BLaER1 (cell line): Measurements from ENCODE around the gene USP26.
"Not testable (repeated sequence)": the region's sequence is repeated elsewhere in the genome, so short reads cannot be mapped to it uniquely, and the experiment has no call there.

Experiments
- H3K27ac ChIP-seq: shearing (Covaris generic); formaldehyde crosslinking; 2 replicates; pipeline ENCODE4 v1.8.1; 2022
- H3K27me3 ChIP-seq: shearing (Covaris generic); formaldehyde crosslinking; 2 replicates; pipeline ENCODE4 v1.8.1; 2022
- H3K36me3 ChIP-seq: shearing (Covaris generic); formaldehyde crosslinking; 2 replicates; pipeline ENCODE4 v1.8.1; 2022
- H3K4me1 ChIP-seq: shearing (Covaris generic); formaldehyde crosslinking; 2 replicates; pipeline ENCODE4 v1.8.1; 2022
- H3K4me2 ChIP-seq: shearing (Covaris generic); formaldehyde crosslinking; 2 replicates; pipeline ENCODE4 v1.8.1; 2022
- H3K4me3 ChIP-seq: shearing (Covaris generic); formaldehyde crosslinking; 2 replicates; pipeline ENCODE4 v1.8.1; 2022
- H3K9ac ChIP-seq: shearing (Covaris generic); formaldehyde crosslinking; 2 replicates; pipeline ENCODE4 v1.8.1; 2022
- H3K9me3 ChIP-seq: shearing (Covaris generic); formaldehyde crosslinking; 2 replicates; pipeline ENCODE4 v1.8.1; 2022
- H4K20me1 ChIP-seq: shearing (Covaris generic); formaldehyde crosslinking; 2 replicates; pipeline ENCODE4 v1.8.1; 2022
- Cebpa-rat ChIP-seq: shearing (Covaris generic); IDR thresholded peaks from 2 replicates; pipeline ENCODE4 v1.8.1; 2022

Gene USP26

GRCh38 chrX:133081990-133082389 is 14.9 kb downstream of the USP26 start:
- no peak overlapping the region for H3K27ac ChIP-seq
- H3K9me3 ChIP-seq = no peaks in the 10 kb centered on the region
- no peak overlapping the region for H3K4me2 ChIP-seq
- no peaks in the 10 kb centered on the region for H3K4me1 ChIP-seq
- TF ChIP-seq Cebpa-rat = no peak
- H3K27me3 ChIP-seq = peaks cover 100% of the 10 kb centered on the region
- no peaks in the 10 kb centered on the region for H3K36me3 ChIP-seq
- H3K4me3 ChIP-seq = no peak overlapping the region
- H4K20me1 ChIP-seq = no peaks in the 10 kb centered on the region
- no peak overlapping the region for H3K9ac ChIP-seq

- not testable (repeated sequence) for H3K4me2 ChIP-seq, H3K36me3 ChIP-seq, H4K20me1 ChIP-seq, H3K4me3 ChIP-seq, H3K9ac ChIP-seq, H3K9me3 ChIP-seq, H3K4me1 ChIP-seq, H3K27ac ChIP-seq
- peaks cover 100% of the 10 kb centered on the region for H3K27me3 ChIP-seq
Measured at GRCh38 chrX:133077856-133078255, 19.1 kb downstream of the USP26 start.

DNA sequence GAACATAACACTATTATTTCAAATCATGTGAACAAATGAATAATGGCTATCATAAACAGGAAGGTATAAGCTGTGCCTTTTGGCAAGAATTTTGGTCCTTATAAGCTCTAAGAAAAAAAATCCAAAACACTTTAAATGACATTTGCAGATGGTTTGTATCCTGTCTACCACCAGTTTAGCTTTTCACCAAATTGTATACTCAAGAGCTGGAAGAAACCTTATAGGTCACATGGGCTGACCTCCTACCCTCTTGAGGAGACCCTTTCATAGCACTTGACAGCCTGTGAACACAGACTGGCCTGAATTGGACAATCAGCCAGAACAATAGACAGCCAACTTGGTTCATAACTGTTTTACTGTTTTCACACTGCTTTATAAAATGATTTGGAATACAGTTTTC is 24.3 kb downstream of the USP26 start:
- H3K27ac ChIP-seq = no peak overlapping the region
- H3K4me3 ChIP-seq = no peak overlapping the region

GRCh38 chrX:133068461-133068860 is 28.4 kb downstream of the USP26 start:
- Histone ChIP-seq H4K20me1 (no peaks in the 10 kb centered on the region; the same call in 1 of the 2 replicates), H3K27ac (no peak overlapping the region), H3K4me1 (no peaks in the 10 kb centered on the region), H3K27me3 (peaks cover 87% of the 10 kb centered on the region), H3K4me3 (no peak overlapping the region), H3K36me3 (no peaks in the 10 kb centered on the region), H3K9me3 (no peaks in the 10 kb centered on the region; the same call in 1 of the 2 replicates), H3K4me2 (no peak overlapping the region), H3K9ac (no peak overlapping the region)
- no peak for TF ChIP-seq Cebpa-rat

More for the DNA sequence above, 24.3 kb downstream of the USP26 start:
- no peak overlapping the region for H3K9ac ChIP-seq
- peaks cover 98% of the 10 kb centered on the region for H3K27me3 ChIP-seq
- no peaks in the 10 kb centered on the region for H3K36me3 ChIP-seq
- no peaks in the 10 kb centered on the region; the same call in 1 of the 2 replicates for H4K20me1 ChIP-seq
- H3K4me2 ChIP-seq = no peak overlapping the region
- H3K4me1 ChIP-seq = no peaks in the 10 kb centered on the region
- no peak for TF ChIP-seq Cebpa-rat
- no peaks in the 10 kb centered on the region for H3K9me3 ChIP-seq

GRCh38 chrX:133056341-133056740 is 40.6 kb downstream of the USP26 start:
- no peaks in the 10 kb centered on the region for H3K4me1 ChIP-seq
- H3K9ac ChIP-seq = no peak overlapping the region
- no peaks in the 10 kb centered on the region for H3K9me3 ChIP-seq
- no peak overlapping the region for H3K27ac ChIP-seq
- no peaks in the 10 kb centered on the region; the same call in 1 of the 2 replicates for H4K20me1 ChIP-seq
- TF ChIP-seq Cebpa-rat = no peak
- peaks cover 80% of the 10 kb centered on the region for H3K27me3 ChIP-seq
- no peak overlapping the region for H3K4me2 ChIP-seq
- H3K36me3 ChIP-seq = no peaks in the 10 kb centered on the region
- no peak overlapping the region for H3K4me3 ChIP-seq

GRCh38 chrX:133054761-133055405 is 42.0 kb downstream of the USP26 start:
- no peak for TF ChIP-seq Cebpa-rat
- Histone ChIP-seq H3K27ac (no peak overlapping the region), H3K9ac (no peak overlapping the region)

DNA sequence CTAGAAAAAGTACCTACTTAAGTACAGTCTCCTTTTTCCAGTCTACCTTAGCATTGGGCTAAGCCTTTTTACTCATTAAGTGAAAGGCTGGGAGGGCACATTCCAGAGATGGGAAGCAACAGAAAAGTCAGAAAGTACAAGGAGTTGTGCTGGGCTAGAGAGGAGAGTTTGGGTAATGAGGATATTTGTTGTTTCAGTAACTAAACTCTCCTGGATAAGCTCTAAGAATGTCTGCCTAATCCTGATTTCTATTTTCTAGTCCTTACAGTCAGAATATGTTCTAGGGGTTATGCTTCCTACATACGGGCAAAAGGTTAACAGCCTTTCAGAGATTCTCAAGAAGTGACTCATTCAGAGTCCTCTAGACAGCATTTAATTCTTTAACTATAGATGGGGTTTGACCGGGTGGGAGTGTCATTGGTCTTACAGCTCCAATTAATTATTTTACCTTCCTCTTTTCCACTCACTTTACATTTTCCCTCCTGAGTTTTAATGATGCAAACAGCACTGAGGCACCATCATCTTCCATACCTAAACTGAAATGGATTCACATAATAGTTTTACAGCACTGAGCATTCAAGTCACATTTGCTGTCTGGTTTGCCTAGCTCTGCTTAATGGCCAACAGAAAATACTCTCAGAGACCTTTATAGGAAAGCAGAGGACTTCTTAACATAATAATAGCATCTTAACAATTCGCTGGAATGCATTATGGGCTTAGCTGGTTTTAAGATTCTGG is 42.9 kb downstream of the USP26 start:
- Histone ChIP-seq H3K4me3 (no peak overlapping the region), H3K27me3 (peaks cover 89% of the 10 kb centered on the region), H3K4me1 (no peaks in the 10 kb centered on the region), H4K20me1 (no peaks in the 10 kb centered on the region), H3K27ac (no peak overlapping the region), H3K36me3 (no peaks in the 10 kb centered on the region), H3K9ac (no peak overlapping the region), H3K9me3 (no peaks in the 10 kb centered on the region), H3K4me2 (no peak overlapping the region)
- TF ChIP-seq Cebpa-rat = no peak

More at GRCh38 chrX:133054761-133055405, 42.0 kb downstream of the USP26 start:
- Histone ChIP-seq H3K36me3 (no peaks in the 10 kb centered on the region), H3K27me3 (peaks cover 89% of the 10 kb centered on the region), H3K4me2 (no peak overlapping the region), H3K9me3 (no peaks in the 10 kb centered on the region), H4K20me1 (no peaks in the 10 kb centered on the region), H3K4me1 (no peaks in the 10 kb centered on the region), H3K4me3 (no peak overlapping the region)

GRCh38 chrX:133048751-133049150 is 48.2 kb downstream of the USP26 start:
- Histone ChIP-seq H4K20me1 (no peaks in the 10 kb centered on the region), H3K27me3 (peaks cover 81% of the 10 kb centered on the region), H3K27ac (no peak overlapping the region), H3K4me1 (no peaks in the 10 kb centered on the region), H3K9me3 (0 out of 2 replicates have a peak, but pooled peaks cover 7% of the 10 kb centered on the region), H3K4me2 (no peak overlapping the region), H3K9ac (no peak overlapping the region), H3K36me3 (no peaks in the 10 kb centered on the region), H3K4me3 (no peak overlapping the region)
- no peak for TF ChIP-seq Cebpa-rat

DNA sequence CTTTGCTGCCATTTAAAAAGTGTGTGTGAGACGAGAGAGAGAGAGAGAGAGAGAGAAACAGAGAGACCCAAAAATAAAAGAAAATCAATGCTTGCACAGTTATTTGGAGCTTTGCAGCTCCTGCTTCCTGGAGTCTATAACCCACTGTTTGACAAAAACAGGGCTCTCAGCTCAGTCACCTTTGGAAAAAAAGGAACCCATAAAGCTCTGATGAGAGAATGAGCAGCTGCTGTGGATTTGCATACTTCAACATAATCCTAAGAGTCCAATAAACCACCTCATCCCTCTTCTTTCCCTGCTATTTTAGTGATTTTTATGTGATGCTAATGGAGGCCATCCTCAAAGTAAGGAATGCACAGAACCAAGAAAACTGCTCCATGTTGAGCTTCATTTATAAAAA is 50.3 kb downstream of the USP26 start:
- no peaks in the 10 kb centered on the region for H3K4me1 ChIP-seq
- no peak for TF ChIP-seq Cebpa-rat
- no peak overlapping the region for H3K27ac ChIP-seq
- peaks cover 60% of the 10 kb centered on the region for H3K27me3 ChIP-seq
- H3K9me3 ChIP-seq = 0 out of 2 replicates have a peak, but pooled peaks cover 7% of the 10 kb centered on the region
- H3K4me3 ChIP-seq = no peak overlapping the region
- no peaks in the 10 kb centered on the region for H3K36me3 ChIP-seq
- H3K4me2 ChIP-seq = no peak overlapping the region
- no peak overlapping the region for H3K9ac ChIP-seq
- H4K20me1 ChIP-seq = no peaks in the 10 kb centered on the region

GRCh38 chrX:133045986-133046385 is 50.9 kb downstream of the USP26 start:
- Histone ChIP-seq H3K27ac (no peak overlapping the region), H3K4me3 (no peak overlapping the region), H3K36me3 (no peaks in the 10 kb centered on the region), H3K27me3 (peaks cover 54% of the 10 kb centered on the region), H3K9ac (no peak overlapping the region), H4K20me1 (no peaks in the 10 kb centered on the region), H3K4me2 (no peak overlapping the region), H3K4me1 (no peaks in the 10 kb centered on the region), H3K9me3 (0 out of 2 replicates have a peak, but pooled peaks cover 7% of the 10 kb centered on the region)
- TF ChIP-seq Cebpa-rat = no peak

DNA sequence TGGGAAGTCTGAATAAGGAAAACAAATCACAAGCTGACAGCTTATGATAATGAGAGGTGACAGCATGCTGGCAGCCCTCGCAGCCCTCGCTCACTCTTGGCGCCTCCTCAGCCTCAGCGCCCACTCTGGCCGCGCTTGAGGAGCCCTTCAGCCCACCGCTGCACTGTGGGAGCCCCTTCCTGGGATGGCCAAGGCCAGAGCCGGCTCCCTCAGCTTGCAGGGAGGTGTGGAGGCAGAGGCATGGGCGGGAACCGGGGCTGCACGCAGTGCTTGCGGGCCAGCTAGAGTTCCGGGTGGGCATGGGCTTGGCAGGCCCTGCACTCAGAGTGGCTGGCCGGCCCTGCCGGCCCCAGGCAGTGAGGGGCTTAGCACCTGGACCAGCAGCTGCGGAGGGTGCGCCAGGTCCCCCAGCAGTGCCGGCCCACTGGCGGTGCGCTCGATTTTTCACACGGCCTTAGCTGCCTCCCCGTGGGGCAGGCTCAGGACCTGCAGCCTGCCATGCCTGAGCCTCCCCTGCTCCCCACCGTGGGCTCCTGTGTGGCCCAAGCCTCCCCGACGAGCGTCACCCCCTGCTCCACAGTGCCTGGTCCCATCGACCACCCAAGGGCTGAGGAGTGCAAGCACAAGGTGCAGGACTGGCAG is 52.6 kb downstream of the USP26 start:
- not testable (repeated sequence) for H3K4me3 ChIP-seq, H3K9ac ChIP-seq, H3K36me3 ChIP-seq, H4K20me1 ChIP-seq, H3K4me1 ChIP-seq, H3K4me2 ChIP-seq, H3K27ac ChIP-seq, H3K9me3 ChIP-seq
- H3K27me3 ChIP-seq = peaks cover 36% of the 10 kb centered on the region
